ENCODE data around the gene COL1A1. TPM values are rescaled to one million over a fixed set of nuclear protein-coding genes. Genes with fewer than 3 reads are reported as not detected.

COL1A1 gene
- total and polyA plus RNA-seq, 2 of the 13 experiments (the other 11 are each of a cell fraction or from before 2014, with no cell fraction given) = 0.05 TPM; not detected in 1

DNA sequence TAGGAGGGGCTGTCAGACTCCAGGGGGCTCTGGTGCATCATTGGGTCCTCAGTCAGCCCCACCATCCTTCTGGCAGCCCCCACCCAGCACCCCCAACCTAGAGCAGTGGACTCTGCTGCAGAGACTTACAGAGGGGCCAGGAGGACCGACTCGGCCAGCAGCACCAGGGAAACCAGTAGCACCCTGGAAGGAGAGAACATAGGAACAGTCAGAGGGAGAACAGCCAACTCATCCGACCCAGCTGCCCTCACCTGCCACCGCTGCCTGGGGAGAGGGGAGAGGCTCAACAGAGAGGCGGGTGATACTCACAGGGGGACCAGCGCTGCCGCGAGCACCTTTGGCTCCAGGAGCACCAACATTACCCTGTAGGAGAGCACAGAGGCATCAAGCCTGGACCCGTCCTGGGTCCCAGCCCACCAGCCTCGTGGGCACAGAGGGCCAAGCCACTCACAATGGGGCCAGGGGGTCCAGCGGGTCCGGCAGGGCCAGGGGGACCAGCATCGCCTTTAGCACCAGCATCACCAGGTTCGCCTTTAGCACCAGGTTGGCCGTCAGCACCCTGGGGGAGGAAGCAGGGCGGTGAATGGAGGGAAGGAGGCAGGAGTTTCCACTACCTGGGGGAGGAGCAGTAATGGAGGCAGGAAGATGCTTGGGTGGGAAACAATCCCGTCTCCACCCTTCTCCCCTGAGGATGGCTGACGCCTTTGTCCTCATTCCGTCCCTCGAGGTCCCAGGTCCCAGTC, 11.7 kb downstream of the COL1A1 start:
- no TSS peak for BruUV-seq (replicated peaks)
- H3K27ac ChIP-seq (ENCODE audit: extremely low read length, insufficient read depth, low read length) = no peak overlapping the region

More for the DNA sequence above, 11.7 kb downstream of the COL1A1 start:
- H3K9me3 ChIP-seq (ENCODE audit: low read length) = no peaks in the 10 kb centered on the region
- H3K4me1 ChIP-seq (ENCODE audit: insufficient read depth, low read length) = no peaks in the 10 kb centered on the region
- no peak overlapping the region for H3K9ac ChIP-seq (ENCODE audit: insufficient read depth, low read depth, low read length)
- H3K36me3 ChIP-seq (replicated peaks in 1 of 2; ENCODE audit: control insufficient read depth in 1 of 2, insufficient read depth in 2 of 2, low read length in 2 of 2) = no peaks in the 10 kb centered on the region
- H3K79me2 ChIP-seq (ENCODE audit: insufficient read depth, low read length) = no peaks in the 10 kb centered on the region
- in situ Hi-C loops (cut with HindIII; ENCODE audit: extremely low pct_ligation_motif_present, low pct_unique_long_range_greater_than_20kb) (no loop called here), intact Hi-C loops (cut with micrococcal nuclease; ENCODE audit: unreplicated experiment) (no loop called here)
- ATAC-seq (no peak), DNase-seq (ENCODE audit: low spot score) (no peak), FAIRE-seq (no peak)
- POLR2A ChIA-PET = no interaction called here
- no peaks in the 10 kb centered on the region for H4K20me1 ChIP-seq (ENCODE audit: insufficient read depth, low read length)
- no peak overlapping the region for H3K4me3 ChIP-seq (replicated peaks in 1 of 3; ENCODE audit: insufficient read depth in 1 of 3, low read depth in 2 of 3, low read length in 3 of 3)
- no peak for TF ChIP-seq SOX5 (CRISPR knock-in tag; IDR thresholded peaks at IDR 0.05; ENCODE audit: borderline replicate concordance)
- TF ChIP-seq, protein P1, sequence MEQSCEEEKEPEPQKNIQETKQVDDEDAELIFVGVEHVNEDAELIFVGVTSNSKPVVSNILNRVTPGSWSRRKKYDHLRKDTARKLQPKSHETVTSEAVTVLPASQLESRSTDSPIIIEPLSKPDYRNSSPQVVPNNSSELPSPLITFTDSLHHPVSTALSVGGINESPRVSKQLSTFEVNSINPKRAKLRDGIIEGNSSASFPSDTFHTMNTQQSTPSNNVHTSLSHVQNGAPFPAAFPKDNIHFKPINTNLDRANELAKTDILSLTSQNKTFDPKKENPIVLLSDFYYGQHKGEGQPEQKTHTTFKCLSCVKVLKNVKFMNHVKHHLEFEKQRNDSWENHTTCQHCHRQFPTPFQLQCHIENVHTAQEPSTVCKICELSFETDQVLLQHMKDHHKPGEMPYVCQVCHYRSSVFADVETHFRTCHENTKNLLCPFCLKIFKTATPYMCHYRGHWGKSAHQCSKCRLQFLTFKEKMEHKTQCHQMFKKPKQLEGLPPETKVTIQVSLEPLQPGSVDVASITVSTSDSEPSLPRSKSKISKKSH (CRISPR knock-in tag; IDR thresholded peaks at IDR 0.05; ENCODE audit: borderline replicate concordance) = no peak
- TF ChIP-seq LCORL (IDR thresholded peaks at IDR 0.05) = no peak
- no peak for TF ChIP-seq LCORL (CRISPR knock-in tag; IDR thresholded peaks at IDR 0.05)
- no peak for TF ChIP-seq FIP1L1 (IDR thresholded peaks at IDR 0.05; ENCODE audit: borderline replicate concordance, insufficient read depth, low read depth, low read length)
- no peak for TF ChIP-seq SP4 (CRISPR knock-in tag; IDR thresholded peaks at IDR 0.05)
- TF ChIP-seq KMT2B (CRISPR knock-in tag; IDR thresholded peaks at IDR 0.05) = no peak
- TF ChIP-seq SP5 (CRISPR knock-in tag; IDR thresholded peaks at IDR 0.05; ENCODE audit: borderline replicate concordance, low read depth) = no peak
- TF ChIP-seq, protein P2, sequence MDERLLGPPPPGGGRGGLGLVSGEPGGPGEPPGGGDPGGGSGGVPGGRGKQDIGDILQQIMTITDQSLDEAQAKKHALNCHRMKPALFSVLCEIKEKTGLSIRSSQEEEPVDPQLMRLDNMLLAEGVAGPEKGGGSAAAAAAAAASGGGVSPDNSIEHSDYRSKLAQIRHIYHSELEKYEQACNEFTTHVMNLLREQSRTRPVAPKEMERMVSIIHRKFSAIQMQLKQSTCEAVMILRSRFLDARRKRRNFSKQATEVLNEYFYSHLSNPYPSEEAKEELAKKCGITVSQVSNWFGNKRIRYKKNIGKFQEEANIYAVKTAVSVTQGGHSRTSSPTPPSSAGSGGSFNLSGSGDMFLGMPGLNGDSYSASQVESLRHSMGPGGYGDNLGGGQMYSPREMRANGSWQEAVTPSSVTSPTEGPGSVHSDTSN (CRISPR knock-in tag; IDR thresholded peaks at IDR 0.05) = no peak
- TF ChIP-seq, protein P3, sequence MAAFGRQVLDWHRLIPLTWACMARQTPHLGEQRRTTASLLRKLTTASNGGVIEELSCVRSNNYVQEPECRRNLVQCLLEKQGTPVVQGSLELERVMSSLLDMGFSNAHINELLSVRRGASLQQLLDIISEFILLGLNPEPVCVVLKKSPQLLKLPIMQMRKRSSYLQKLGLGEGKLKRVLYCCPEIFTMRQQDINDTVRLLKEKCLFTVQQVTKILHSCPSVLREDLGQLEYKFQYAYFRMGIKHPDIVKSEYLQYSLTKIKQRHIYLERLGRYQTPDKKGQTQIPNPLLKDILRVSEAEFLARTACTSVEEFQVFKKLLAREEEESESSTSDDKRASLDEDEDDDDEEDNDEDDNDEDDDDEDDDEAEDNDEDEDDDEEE (CRISPR knock-in tag; IDR thresholded peaks at IDR 0.05) = no peak
- TF ChIP-seq CCAR2 (optimal IDR thresholded peaks at IDR 0.05; ENCODE audit: low read depth, low read length) = no peak
- no peak for TF ChIP-seq KDM6A (CRISPR knock-in tag; IDR thresholded peaks at IDR 0.05; ENCODE audit: low read depth)
- TF ChIP-seq ZSCAN21 (CRISPR knock-in tag; IDR thresholded peaks at IDR 0.05; ENCODE audit: borderline replicate concordance) = no peak
- TF ChIP-seq HOXA5 (CRISPR knock-in tag; IDR thresholded peaks at IDR 0.05) = no peak
- TF ChIP-seq KDM2A (CRISPR knock-in tag; IDR thresholded peaks at IDR 0.05; ENCODE audit: borderline replicate concordance, low read depth) = no peak
- no peak overlapping the region for H3K4me2 ChIP-seq (ENCODE audit: low read depth, low read length)
- WGBS (ENCODE audit: low lambda C conversion rate) = 31% methylated on average over 18 of the region's 20 CpGs
- CTCF ChIA-PET (ENCODE audit: low intra/inter-chr PET ratio, low total read pairs) = no interaction called here
- H2AFZ ChIP-seq (ENCODE audit: low read length) = no peak overlapping the region
- peaks cover 23 to 95% of the 10 kb centered on the region in 2 experiments for H3K27me3 ChIP-seq (ENCODE audit: control insufficient read depth in 1 of 2, insufficient read depth in 2 of 2, low read length in 2 of 2)
